ENCODE measurements around the gene STX11.

DNA sequence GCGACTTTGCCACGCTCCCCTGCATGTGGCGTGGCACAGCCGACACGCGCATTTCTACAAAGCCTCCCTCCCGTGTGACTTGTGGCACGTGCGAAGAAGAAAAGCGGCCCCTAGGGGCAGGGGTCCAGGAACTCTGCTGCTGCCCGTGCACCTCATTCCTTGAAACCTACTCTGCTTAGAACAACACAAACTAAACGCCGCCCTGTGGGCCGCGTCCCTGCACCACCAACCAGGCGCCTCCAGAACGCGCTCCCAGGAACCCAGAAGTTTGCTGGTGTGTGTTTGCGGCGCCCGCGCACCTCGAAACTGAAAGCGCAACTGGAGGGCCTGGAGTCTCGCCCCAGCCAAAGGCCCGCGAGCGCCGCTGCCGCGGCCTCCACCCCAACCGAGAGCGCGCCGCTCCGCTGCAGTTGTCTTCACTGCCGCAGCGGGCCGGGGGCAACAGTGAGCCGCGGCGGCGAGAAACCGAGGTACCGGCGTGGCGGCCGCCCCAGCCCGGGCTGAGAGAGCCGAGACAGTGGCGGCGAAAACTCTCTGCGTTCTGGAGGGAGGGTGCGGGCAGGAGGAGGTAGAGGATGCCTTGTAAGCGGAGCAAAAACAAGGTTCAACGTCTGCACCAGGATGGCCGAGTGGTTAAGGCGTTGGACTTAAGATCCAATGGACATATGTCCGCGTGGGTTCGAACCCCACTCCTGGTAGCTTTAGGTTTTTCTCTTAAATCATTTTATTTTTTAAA lies 65.8 kb downstream of the STX11 start:
- TF ChIP-seq, protein P1, sequence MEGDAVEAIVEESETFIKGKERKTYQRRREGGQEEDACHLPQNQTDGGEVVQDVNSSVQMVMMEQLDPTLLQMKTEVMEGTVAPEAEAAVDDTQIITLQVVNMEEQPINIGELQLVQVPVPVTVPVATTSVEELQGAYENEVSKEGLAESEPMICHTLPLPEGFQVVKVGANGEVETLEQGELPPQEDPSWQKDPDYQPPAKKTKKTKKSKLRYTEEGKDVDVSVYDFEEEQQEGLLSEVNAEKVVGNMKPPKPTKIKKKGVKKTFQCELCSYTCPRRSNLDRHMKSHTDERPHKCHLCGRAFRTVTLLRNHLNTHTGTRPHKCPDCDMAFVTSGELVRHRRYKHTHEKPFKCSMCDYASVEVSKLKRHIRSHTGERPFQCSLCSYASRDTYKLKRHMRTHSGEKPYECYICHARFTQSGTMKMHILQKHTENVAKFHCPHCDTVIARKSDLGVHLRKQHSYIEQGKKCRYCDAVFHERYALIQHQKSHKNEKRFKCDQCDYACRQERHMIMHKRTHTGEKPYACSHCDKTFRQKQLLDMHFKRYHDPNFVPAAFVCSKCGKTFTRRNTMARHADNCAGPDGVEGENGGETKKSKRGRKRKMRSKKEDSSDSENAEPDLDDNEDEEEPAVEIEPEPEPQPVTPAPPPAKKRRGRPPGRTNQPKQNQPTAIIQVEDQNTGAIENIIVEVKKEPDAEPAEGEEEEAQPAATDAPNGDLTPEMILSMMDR (IDR thresholded peaks at IDR 0.05; ENCODE audit: low read depth, low read length, poor library complexity, severe bottlenecking), result peak; percentile 66
- TF ChIP-seq EZH2phosphoT487 (IDR thresholded peaks at IDR 0.05; ENCODE audit: borderline replicate concordance, low read length), result no peak
